Brain microvascular endothelial cell (primary cell): ENCODE data around the gene DPP7.

ENCODE experiments used
- DNase-seq: peaks from one replicate; pipeline ENCODE4 v3.0.0-alpha.2; 2020
- H3K27ac ChIP-seq: fragments of 250-450 bp; sonication (Bioruptor Pico); 2 replicates; pipeline ENCODE4 v1.5.1; 2020; ENCODE audit warnings: mild to moderate bottlenecking, moderate library complexity
- H3K27me3 ChIP-seq: fragments of 250-450 bp; sonication (Bioruptor Pico); replicated peaks from 2 replicates; pipeline ENCODE4 v1.5.1; 2020; ENCODE audit warnings: mild to moderate bottlenecking
- H3K36me3 ChIP-seq: fragments of 250-450 bp; sonication (Bioruptor Pico); replicated peaks from 2 replicates; pipeline ENCODE4 v1.5.1; 2020; ENCODE audit warnings: mild to moderate bottlenecking
- H3K4me3 ChIP-seq: 2 replicates; pipeline ENCODE4 v1.5.1; 2011; ENCODE audit warnings: low read depth, mild to moderate bottlenecking, control low read depth, low read length, moderate library complexity
- in situ Hi-C: cut with HindIII; loops from 2 replicates; pipeline ENCODE4 v1.10.0; 2017; ENCODE audit warnings: low sequenced_read_pairs, low pct_ligation_motif_present
- TF ChIP-seq, protein P1 (sequence below): IDR thresholded peaks from 2 replicates; pipeline ENCODE4 v1.5.1; 2011; ENCODE audit warnings: low read depth, mild to moderate bottlenecking, moderate library complexity, low read length, control low read depth, inconsistent platforms; ENCODE audit errors: missing control alignments

The DPP7 gene

DNA sequence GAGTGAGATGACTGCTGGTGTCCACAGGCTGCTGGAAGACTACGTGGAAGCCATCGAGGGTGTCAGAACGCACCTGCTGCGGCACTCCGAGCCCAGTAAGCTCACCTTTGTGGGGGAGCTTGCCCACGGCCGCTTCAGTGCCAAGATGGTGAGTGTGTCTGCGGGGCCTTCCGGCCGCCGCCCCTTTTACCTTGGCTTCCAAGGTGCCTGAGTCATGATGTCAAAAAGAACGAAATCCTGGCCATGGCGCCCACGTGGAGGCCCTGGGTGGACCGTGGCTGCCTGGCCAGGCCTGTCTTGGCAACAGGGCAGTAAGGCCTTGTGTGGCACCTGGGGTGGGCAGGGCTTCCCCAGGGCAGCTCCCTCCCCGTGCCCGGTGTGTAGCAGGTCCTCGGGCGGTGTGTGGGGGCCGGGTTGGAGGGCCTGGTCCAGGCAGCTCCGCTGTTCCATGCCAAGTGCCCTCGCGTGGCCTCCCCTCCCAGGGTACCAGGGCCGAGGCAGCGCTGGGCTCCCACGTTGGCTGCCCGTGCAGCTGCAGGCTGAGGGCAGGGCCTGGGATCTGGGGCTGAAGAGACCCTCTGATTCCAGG lies 7.8 kb downstream of the DPP7 start:
- H3K36me3 ChIP-seq: peaks cover 48% of the 10 kb centered on the region
- DNase-seq: no peak
- no peak overlapping the region for H3K27ac ChIP-seq
- TF ChIP-seq, protein P1, sequence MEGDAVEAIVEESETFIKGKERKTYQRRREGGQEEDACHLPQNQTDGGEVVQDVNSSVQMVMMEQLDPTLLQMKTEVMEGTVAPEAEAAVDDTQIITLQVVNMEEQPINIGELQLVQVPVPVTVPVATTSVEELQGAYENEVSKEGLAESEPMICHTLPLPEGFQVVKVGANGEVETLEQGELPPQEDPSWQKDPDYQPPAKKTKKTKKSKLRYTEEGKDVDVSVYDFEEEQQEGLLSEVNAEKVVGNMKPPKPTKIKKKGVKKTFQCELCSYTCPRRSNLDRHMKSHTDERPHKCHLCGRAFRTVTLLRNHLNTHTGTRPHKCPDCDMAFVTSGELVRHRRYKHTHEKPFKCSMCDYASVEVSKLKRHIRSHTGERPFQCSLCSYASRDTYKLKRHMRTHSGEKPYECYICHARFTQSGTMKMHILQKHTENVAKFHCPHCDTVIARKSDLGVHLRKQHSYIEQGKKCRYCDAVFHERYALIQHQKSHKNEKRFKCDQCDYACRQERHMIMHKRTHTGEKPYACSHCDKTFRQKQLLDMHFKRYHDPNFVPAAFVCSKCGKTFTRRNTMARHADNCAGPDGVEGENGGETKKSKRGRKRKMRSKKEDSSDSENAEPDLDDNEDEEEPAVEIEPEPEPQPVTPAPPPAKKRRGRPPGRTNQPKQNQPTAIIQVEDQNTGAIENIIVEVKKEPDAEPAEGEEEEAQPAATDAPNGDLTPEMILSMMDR: no peak
- in situ Hi-C loops: no loop called here
- H3K4me3 ChIP-seq: no peak overlapping the region
- H3K27me3 ChIP-seq: no peaks in the 10 kb centered on the region

DNA sequence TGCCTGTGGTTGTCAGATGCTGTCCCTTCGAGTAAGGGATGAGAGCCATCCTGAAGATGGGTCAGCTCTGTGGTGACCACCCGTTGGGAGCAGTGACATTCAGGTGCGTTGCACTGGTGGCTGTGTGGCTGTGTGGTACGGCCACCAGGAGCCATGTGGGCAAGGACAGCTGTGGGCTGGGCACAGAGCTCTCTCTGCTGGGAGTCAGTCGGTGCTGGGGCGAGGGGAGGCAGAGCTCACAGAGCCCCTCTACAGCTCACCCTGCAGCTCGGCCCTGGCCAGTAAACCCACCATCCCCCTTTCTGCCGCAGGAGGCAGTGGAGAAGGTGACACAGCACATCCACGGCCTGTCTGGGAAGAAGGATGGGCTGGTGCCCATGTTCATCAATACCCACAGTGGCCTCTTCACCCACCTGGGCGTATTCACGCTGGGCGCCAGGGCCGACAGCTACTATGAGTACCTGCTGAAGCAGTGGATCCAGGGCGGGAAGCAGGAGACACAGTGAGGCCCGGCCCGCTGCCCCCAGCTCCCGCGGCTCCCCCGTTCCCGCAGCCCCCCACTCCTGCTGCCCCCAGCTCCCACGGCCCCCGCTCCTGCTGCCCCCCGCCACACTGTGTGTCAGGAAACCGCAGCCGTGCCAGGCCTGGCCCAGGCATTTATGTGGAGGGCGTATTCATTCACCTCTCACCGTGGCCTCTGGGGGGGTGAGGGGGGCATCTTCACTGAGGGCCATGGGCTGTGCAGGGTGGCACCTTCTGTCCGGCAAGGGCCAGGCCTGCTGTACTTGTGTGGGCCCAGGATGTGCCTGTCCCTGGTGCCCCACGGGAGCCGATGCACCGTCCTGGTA lies 8.5 kb downstream of the DPP7 start:
- in situ Hi-C loops: no loop called here
- H3K36me3 ChIP-seq: peaks cover 55% of the 10 kb centered on the region
- no peak overlapping the region for H3K4me3 ChIP-seq
- H3K27ac ChIP-seq: no peak overlapping the region
- no peak for DNase-seq
- TF ChIP-seq, protein P1: no peak
- H3K27me3 ChIP-seq: no peaks in the 10 kb centered on the region

DNA sequence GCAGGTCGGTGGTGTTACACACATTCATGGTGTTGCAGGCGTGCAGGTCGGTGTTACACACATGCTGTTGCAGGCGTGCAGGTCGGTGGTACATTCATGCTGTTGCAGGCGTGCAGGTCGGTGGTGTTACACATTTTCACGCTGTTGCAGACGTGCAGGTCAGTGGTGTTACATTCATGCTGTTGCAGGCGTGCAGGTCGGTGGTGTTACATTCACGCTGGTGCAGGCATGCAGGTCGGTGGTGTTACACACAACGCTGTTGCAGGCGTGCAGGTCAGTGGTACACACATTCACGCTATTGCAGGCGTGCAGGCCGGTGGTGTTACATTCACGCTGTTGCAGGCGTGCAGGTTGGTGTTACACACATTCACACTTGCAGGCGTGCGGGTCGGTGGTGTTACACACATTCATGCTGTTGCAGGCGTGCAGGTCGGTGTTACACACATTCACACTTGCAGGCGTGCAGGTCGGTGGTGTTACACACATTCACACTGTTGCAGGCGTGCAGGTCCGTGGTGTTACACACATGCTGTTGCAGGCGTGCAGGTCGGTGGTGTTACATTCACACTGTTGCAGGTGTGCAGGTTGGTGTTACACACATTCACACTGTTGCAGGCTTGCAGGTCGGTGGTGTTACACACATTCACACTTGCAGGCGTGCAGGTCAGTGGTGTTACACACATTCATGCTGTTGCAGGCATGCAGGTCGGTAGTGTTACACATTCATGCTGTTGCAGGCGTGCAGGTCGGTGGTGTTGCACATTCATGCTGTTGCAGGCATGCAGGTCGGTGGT lies 11.1 kb downstream of the DPP7 start:
- TF ChIP-seq, protein P1: no peak
- H3K27me3 ChIP-seq: no peaks in the 10 kb centered on the region
- in situ Hi-C loops: no loop called here

DNA sequence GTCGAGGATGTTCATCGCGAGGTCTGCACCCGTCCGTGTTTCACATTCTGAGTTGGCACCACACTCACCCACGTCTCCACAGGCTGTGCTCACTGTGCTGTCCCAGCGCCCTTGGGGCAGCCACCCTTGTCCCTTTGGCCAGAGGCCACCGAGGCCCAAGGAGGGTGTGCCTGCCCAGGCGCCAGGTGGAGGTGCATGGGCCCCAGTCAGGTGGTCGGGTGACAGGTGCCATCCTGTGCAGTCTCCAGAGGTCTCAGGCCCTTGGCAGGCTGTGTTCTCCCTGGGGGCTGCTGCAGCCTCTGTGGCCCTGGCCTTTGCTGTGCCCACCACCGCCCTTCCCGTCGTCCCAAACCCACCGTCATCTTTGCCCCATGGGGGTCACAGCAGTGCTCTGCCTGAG lies 15.3 kb downstream of the DPP7 start:
- Histone ChIP-seq H3K4me3 (no peak overlapping the region), H3K27ac (no peak overlapping the region), H3K36me3 (peaks cover 47% of the 10 kb centered on the region), H3K27me3 (no peaks in the 10 kb centered on the region)
- in situ Hi-C loops: no loop called here
- DNase-seq: no peak
- TF ChIP-seq, protein P1: no peak

More for the DNA sequence above, 11.1 kb downstream of the DPP7 start:
- Histone ChIP-seq H3K36me3 (peaks cover 52% of the 10 kb centered on the region), H3K4me3 (no peak overlapping the region), H3K27ac (no peak overlapping the region)
- no peak for DNase-seq

DNA sequence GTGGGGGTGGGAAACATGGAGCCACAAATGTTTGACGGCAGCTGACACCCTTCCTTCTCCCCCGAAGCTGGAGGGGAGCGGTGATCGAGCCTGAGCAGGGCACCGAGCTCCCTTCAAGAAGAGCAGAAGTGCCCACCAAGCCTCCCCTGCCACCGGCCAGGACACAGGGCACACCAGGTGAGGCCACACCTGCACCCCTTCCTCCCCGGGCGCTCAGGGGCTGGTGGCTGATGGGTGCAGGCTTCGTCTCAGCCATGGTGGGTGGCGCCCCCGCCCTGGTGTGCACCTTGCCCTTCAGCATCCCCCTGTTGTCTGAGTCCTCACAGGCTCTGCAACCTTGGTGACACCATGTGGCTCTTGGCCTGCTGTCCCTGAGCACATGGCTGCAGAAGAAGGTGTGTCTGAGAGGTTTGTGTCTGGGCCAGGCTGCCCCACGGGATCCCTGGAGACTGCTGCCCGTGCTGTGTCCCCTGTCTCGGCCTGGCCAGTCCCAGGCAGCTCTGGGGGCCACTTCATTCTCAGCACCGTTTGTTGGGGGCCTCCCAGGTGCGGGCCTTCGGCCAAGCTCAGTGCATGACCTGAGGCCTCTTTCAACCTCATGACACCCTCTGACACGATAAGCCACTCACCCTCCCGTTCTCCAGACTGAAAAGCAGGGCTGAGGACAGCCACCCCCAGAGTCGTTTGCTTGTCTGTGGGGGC lies 16.6 kb downstream of the DPP7 start:
- Histone ChIP-seq H3K36me3 (peaks cover 42% of the 10 kb centered on the region), H3K27ac (no peak overlapping the region), H3K4me3 (no peak overlapping the region), H3K27me3 (no peaks in the 10 kb centered on the region)
- TF ChIP-seq, protein P1: no peak
- in situ Hi-C loops: no loop called here
- no peak for DNase-seq
